Fibroblast of upper back skin (primary cell): ENCODE results near the gene SRBD1.

Experiments used
- DNase-seq: peaks from one replicate; pipeline ENCODE4 v3.0.0-alpha.2; 2013

The SRBD1 gene

GRCh38 chr2:45588158-45588829 is 22.8 kb downstream of the SRBD1 start:
- no peak for DNase-seq

GRCh38 chr2:45586600-45586999 is 24.5 kb downstream of the SRBD1 start:
- no peak for DNase-seq

GRCh38 chr2:45585267-45585861 is 25.7 kb downstream of the SRBD1 start:
- peak; percentile 52 for DNase-seq

GRCh38 chr2:45583977-45584376 is 27.1 kb downstream of the SRBD1 start:
- DNase-seq = no peak

- DNase-seq = no peak
Measured at GRCh38 chr2:45582522-45582921, 28.5 kb downstream of the SRBD1 start.

GRCh38 chr2:45578056-45578843 is 32.8 kb downstream of the SRBD1 start:
- DNase-seq = peak; percentile 56

GRCh38 chr2:45577441-45577840 is 33.6 kb downstream of the SRBD1 start:
- DNase-seq = peak; percentile 64

- DNase-seq = no peak
Measured at GRCh38 chr2:45575881-45576280, 35.2 kb downstream of the SRBD1 start.

GRCh38 chr2:45572979-45573378 is 38.1 kb downstream of the SRBD1 start:
- DNase-seq = no peak

- no peak for DNase-seq
Measured at GRCh38 chr2:45571940-45572339, 39.1 kb downstream of the SRBD1 start.

GRCh38 chr2:45570671-45571334 is 40.3 kb downstream of the SRBD1 start:
- DNase-seq = peak; percentile 47

- DNase-seq = peak; percentile 6
Measured at GRCh38 chr2:45568935-45569334, 42.1 kb downstream of the SRBD1 start.

GRCh38 chr2:45567974-45568789 is 42.9 kb downstream of the SRBD1 start:
- DNase-seq = peak; percentile 8

GRCh38 chr2:45567288-45567963 is 43.6 kb downstream of the SRBD1 start:
- no peak for DNase-seq

GRCh38 chr2:45559436-45559835 is 51.6 kb downstream of the SRBD1 start:
- DNase-seq = no peak

GRCh38 chr2:45554742-45555140 is 56.3 kb downstream of the SRBD1 start:
- DNase-seq = peak; percentile 54

- DNase-seq = peak; percentile 45
Measured at GRCh38 chr2:45554073-45554741, 56.9 kb downstream of the SRBD1 start.

- no peak for DNase-seq
Measured at GRCh38 chr2:45551862-45552261, 59.2 kb downstream of the SRBD1 start.

GRCh38 chr2:45545943-45546342 is 65.1 kb downstream of the SRBD1 start:
- no peak for DNase-seq

GRCh38 chr2:45543257-45543656 is 67.8 kb downstream of the SRBD1 start:
- DNase-seq = no peak

GRCh38 chr2:45542013-45542412 is 69.1 kb downstream of the SRBD1 start:
- DNase-seq = no peak
